ENCODE measurements around the gene SCAND1. TPM values are rescaled to one million over a fixed set of nuclear protein-coding genes. Genes with fewer than 3 reads are reported as not detected.

The SCAND1 gene
- total RNA-seq, 1 experiment from 2014 or later: 59.6 TPM

GRCh38 chr20:35947907-35948306 lies 6.4 kb downstream of the SCAND1 start:
- H3K4me1 ChIP-seq (ENCODE audit: control insufficient read depth, insufficient read depth, low read length): peaks cover 4% of the 10 kb centered on the region
- H3K36me3 ChIP-seq (ENCODE audit: control insufficient read depth, insufficient read depth, low read length): no peaks in the 10 kb centered on the region
- in situ Hi-C loops (cut with HindIII; ENCODE audit: low pct_unique_long_range_greater_than_20kb, low sequenced_read_pairs) (no loop called here), intact Hi-C loops (cut with micrococcal nuclease; ENCODE audit: unreplicated experiment) (no loop called here)
- H3K27ac ChIP-seq (ENCODE audit: low read length): no peak overlapping the region
- no peak for ATAC-seq
- ChIA-PET CTCF (no interaction called here), POLR2A (no interaction called here)
- H3K4me3 ChIP-seq (ENCODE audit: low read depth in 2 of 2, low read length in 2 of 2): no peak overlapping the region
- H3K9me3 ChIP-seq (ENCODE audit: control insufficient read depth, insufficient read depth, low read depth, low read length): no peaks in the 10 kb centered on the region
- no peaks in the 10 kb centered on the region for H3K27me3 ChIP-seq (ENCODE audit: control insufficient read depth, insufficient read depth, low read length)
- no peak for TF ChIP-seq SIN3A (IDR thresholded peaks at IDR 0.05; ENCODE audit: borderline replicate concordance, insufficient read depth, low read depth, low read length)
- no peak for TF ChIP-seq CTCF (IDR thresholded peaks at IDR 0.05)
- TF ChIP-seq REST (IDR thresholded peaks at IDR 0.05; ENCODE audit: insufficient read depth in 1 of 2, low read depth in 2 of 2, low read length in 1 of 2): no peak
- no peak for TF ChIP-seq POLR2AphosphoS5 (IDR thresholded peaks at IDR 0.05; ENCODE audit: low read depth, low read length)
- no peak for TF ChIP-seq TCF7L2 (IDR thresholded peaks at IDR 0.05; ENCODE audit: low read depth, low read length)
- no TSS peak for BruUV-seq (replicated peaks)
- no peak for DNase-seq (ENCODE audit: low read depth, low spot score)

- no peak for DNase-seq (ENCODE audit: low read depth, low spot score)
- TF ChIP-seq POLR2AphosphoS5 (IDR thresholded peaks at IDR 0.05; ENCODE audit: low read depth, low read length) (no peak), TCF7L2 (IDR thresholded peaks at IDR 0.05; ENCODE audit: low read depth, low read length) (no peak), REST (IDR thresholded peaks at IDR 0.05; ENCODE audit: insufficient read depth in 1 of 2, low read depth in 2 of 2, low read length in 1 of 2) (no peak), SIN3A (IDR thresholded peaks at IDR 0.05; ENCODE audit: borderline replicate concordance, insufficient read depth, low read depth, low read length) (no peak), CTCF (IDR thresholded peaks at IDR 0.05) (peak; percentile 76)
- Histone ChIP-seq H3K36me3 (ENCODE audit: control insufficient read depth, insufficient read depth, low read length) (no peaks in the 10 kb centered on the region), H3K27ac (ENCODE audit: low read length) (no peak overlapping the region), H3K4me3 (ENCODE audit: low read depth in 2 of 2, low read length in 2 of 2) (no peak overlapping the region), H3K4me1 (ENCODE audit: control insufficient read depth, insufficient read depth, low read length) (no peaks in the 10 kb centered on the region; the same call in 1 of the 2 replicates), H3K9me3 (ENCODE audit: control insufficient read depth, insufficient read depth, low read depth, low read length) (no peaks in the 10 kb centered on the region), H3K27me3 (ENCODE audit: control insufficient read depth, insufficient read depth, low read length) (no peaks in the 10 kb centered on the region)
- in situ Hi-C loops (cut with HindIII; ENCODE audit: low pct_unique_long_range_greater_than_20kb, low sequenced_read_pairs) (no loop called here), intact Hi-C loops (cut with micrococcal nuclease; ENCODE audit: unreplicated experiment) (no loop called here)
- BruUV-seq (replicated peaks): no TSS peak
- CTCF ChIA-PET: no interaction called here
- POLR2A ChIA-PET: no interaction called here
- ATAC-seq: no peak; the same call in 1 of the 2 replicates
Measured at GRCh38 chr20:35947489-35947888, 6.8 kb downstream of the SCAND1 start.
